ENCODE measurements around the gene ALPI.
"Not testable (repeated sequence)": the region's sequence is repeated elsewhere in the genome, so short reads cannot be mapped to it uniquely, and the experiment has no call there.

ALPI gene

GRCh38 chr2:232420463-232421188 lies 35.3 kb upstream of the ALPI start:
- peak in 1 of 2 donors; percentile 27 for DNase-seq (ENCODE audit: low read depth in 2 of 2)

DNA sequence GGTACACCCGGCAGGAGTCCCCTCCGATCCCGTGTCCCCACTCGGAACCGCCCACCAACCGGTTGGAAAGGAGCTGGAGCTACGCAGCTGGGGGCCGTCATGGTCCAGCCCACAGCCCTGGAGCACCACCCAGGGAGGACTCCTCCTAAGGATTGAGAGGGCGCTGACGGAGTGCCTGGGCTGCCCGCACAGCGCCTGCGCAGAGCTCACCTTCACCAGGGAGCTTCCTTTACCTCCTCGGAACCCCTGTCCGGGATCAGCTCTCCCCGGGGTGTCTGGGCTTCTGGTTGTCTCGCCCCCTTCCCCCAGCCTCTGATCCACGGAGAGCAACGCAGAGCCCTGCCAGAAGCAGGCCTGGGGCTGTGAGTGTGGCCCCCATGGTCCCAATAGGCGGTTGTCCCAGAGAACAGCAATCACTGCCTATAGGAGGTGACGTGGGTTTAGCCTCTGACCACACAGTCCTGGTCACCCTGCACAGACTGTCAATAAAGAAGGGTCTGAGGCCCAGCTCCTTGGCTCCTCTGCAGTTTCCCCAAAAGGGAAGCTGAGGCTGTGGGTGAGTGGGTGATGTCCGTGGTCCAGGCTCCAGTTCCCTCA lies 34.7 kb upstream of the ALPI start:
- DNase-seq (ENCODE audit: low read depth in 2 of 2), result no peak

GRCh38 chr2:232422051-232422450 lies 33.9 kb upstream of the ALPI start:
- no peak for DNase-seq (ENCODE audit: low read depth in 2 of 2)

DNA sequence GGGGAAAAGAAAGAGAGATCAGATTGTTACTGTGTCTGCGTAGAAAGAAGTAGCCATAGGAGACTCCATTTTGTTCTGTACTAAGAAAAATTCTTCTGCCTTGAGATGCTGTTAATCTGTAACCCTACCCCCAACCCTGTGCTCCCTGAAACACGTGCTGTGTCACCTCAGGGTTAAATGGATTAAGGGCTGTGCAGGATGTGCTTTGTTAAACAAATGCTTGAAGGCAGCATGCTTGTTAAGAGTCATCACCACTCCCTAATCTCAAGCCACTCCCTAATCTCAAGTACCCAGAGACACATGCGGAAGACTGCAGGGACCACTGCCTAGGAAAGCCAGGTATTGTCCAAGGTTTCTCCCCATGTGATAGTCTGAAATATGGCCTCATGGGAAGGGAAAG lies 33.0 kb upstream of the ALPI start:
- DNase-seq (ENCODE audit: low read depth in 2 of 2), result not testable (repeated sequence)

DNA sequence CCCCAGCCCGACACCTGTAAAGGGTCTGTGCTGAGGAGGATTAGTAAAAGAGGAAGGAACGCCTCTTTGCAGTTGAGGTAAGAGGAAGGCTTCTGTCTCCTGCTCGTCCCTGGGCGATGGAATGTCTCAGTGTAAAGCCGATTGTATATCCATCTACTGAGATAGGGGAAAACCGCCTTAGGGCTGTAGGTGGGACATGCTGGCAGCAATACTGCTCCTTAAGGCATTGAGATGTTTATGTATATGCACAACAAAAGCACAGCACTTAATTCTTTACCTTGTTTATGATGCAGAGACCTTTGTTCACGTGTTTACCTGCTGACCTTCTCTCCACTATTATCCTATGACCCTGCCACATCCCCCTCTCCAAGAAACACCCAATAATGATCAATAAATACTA lies 32.5 kb upstream of the ALPI start:
- not testable (repeated sequence) for DNase-seq (ENCODE audit: low read depth in 2 of 2)

- DNase-seq (ENCODE audit: low read depth in 2 of 2), result no peak
These were observed 24.0 kb upstream of the ALPI start for GRCh38 chr2:232431705-232432590.

GRCh38 chr2:232432598-232433184 lies 23.3 kb upstream of the ALPI start:
- DNase-seq (ENCODE audit: low read depth in 2 of 2), result no peak

DNA sequence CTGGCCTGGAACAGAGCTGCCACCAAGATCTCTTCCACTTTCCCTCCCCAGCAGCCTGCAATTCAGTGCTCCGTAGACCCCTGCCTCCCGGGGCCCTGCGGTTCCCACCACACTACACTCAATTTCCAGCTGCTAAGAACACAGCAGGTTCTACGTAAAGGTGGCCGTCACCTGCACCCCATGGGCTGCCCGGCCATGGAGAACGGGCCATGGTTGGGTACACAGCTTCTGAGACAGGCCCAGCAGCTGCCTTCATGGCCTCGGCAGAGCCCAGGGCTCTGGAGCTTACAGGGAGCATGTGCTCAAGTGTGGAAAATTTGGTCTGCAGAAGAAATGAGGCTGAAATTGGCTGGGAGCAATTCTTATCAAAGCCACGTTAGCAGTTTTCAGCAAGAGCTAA lies 22.3 kb upstream of the ALPI start:
- not testable (repeated sequence) for DNase-seq (ENCODE audit: low read depth in 2 of 2)

- no peak for DNase-seq (ENCODE audit: low read depth in 2 of 2)
These were observed 21.9 kb upstream of the ALPI start for GRCh38 chr2:232434091-232434490.

DNA sequence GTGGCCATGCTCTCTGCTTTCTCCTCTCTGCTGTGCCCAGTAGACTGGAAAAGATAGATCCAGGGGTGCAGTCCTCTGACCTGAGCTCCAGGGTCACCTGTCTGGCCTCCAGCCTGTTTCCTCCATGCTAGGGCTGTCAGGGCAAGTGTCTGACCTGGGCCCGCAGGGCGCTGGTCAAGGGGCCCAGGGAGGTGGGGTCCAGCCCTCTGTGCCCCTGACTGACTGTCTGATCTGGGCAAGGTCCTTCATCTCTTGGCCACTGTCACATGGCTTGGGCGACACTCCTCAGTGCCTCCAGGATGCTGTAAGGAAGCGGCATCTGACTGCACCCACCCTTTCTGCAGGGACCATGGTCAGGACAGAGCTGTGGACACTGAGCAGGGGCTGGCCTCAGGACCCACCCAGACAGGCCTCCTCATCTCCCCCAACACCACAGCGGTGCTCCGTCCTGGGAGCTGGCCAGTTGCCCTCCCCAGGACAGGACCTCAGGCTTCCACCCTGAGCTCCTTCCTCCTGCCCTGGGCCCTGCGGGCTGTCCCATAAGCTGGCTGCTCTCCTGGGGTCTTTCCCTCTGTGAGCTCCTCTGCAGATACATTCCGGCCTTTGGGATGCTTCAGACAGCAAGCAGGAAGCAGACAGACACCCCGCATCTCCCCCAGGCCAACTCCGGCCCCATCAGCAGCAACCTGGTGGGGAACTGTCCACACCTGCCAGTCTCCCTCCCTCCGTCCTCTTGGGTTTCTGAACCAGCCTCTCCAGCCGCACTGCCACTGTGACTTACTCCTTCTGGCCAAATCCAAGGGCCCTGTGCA lies 21.2 kb upstream of the ALPI start:
- DNase-seq (ENCODE audit: low read depth in 2 of 2), result no peak

- DNase-seq (ENCODE audit: low read depth in 2 of 2), result no peak
These were observed 20.6 kb upstream of the ALPI start for GRCh38 chr2:232435375-232435648.

DNA sequence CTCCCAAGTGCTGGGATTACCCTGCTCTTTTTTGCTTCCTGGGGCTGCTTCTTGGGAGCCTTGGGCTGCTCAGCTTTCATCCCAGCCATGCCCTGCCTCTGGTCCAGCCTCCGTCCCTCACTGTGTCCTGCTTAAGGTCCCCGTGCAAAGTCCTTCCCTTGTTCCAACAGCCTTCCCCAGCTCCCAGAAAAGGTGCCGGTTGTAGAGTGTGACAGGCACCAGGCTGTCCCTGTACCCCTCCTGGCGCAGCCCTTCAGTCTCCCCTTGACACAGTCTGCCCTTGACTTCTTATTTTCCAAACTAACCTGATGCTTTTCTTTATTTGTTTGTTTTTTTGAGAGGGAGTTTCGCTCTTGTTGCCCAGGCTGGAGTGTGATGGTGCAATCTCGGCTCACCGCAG lies 20.1 kb upstream of the ALPI start:
- DNase-seq (ENCODE audit: low read depth in 2 of 2), result no peak

- no peak for DNase-seq (ENCODE audit: low read depth in 2 of 2)
These were observed 19.4 kb upstream of the ALPI start for GRCh38 chr2:232436381-232437194.

GRCh38 chr2:232437195-232437571 lies 18.8 kb upstream of the ALPI start:
- no peak for DNase-seq (ENCODE audit: low read depth in 2 of 2)

DNA sequence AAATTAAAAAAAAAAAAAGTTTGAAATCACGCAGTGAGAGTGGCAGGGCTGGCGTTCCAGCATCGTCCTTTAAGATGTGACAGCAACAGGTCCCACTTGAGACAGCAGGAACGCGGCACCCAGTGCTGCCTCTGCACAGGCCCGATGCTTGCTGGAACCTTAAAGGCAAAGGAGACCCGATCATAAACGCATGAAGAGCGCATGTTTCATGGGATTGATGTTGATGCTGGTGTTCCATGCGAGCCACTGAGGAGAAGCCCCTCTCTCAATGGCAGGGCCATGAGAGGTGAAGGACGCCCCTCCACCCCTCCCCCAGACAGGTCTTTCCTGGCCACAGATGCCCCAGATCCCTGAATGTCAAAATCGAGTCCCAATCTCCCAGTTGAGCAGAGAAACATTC lies 17.9 kb upstream of the ALPI start:
- no peak for DNase-seq (ENCODE audit: low read depth in 2 of 2)

DNA sequence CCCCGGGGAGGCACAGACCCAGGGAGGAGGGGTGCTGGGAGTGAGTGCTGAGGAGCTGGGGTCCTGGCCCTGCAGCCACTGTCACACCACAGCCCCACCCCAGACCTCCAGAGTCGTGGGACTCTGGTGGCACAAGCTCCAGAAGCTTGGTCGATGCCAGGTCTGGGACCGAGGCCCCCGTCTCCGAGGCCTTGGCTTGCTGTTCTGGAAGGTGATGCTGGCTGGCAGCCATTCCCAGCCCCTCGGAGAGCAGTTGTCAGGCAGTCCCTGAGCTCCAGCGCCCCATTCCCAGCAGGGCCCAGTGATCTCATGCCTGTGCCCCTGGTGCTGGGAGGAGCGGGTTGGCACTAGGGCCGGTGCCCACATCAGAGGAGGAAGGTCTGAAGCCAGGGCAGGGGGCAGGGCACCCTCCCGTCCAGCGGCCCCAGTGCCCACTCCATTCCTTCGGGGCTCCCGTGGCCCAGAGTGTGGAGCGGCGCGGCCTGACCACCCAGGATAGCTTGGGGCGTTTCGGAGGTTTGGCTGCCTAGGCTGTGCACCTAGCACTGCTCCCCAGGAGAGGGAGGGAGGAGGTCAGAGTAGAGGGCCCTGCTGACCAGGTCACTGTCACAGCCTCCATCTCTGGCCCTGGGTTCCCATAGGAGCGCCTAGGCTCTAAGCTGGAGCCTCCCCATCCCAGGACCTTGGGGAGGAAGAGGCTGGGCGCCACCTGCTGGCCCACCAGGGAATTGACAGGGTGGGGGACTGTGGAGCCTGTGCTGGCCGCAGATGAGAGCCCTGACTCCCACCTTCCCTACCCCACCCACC lies 16.8 kb upstream of the ALPI start:
- peak in 1 of 2 donors; percentile 38 for DNase-seq (ENCODE audit: low read depth in 2 of 2)

DNA sequence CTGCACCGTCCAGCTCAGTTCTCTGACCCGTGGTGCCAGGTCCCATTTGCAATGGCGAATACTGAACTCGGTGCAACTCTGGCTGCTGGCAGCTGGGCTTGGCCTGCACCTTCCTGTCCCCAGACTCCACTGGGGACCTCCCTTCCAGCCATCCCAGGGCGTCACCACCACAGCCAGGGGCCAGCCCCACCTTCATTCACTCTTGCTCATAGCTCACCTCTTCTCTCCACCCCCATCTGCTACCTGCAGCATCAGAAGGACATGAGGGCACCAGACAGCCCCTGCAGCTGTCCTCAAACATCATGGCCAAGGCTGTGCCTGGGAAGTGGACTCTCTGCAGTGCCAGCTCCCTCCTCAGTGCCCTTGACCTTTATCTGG lies 16.2 kb upstream of the ALPI start:
- no peak for DNase-seq (ENCODE audit: low read depth in 2 of 2)

GRCh38 chr2:232440220-232441018 lies 15.5 kb upstream of the ALPI start:
- DNase-seq (ENCODE audit: low read depth in 2 of 2), result peak; percentile 86 to 88

DNA sequence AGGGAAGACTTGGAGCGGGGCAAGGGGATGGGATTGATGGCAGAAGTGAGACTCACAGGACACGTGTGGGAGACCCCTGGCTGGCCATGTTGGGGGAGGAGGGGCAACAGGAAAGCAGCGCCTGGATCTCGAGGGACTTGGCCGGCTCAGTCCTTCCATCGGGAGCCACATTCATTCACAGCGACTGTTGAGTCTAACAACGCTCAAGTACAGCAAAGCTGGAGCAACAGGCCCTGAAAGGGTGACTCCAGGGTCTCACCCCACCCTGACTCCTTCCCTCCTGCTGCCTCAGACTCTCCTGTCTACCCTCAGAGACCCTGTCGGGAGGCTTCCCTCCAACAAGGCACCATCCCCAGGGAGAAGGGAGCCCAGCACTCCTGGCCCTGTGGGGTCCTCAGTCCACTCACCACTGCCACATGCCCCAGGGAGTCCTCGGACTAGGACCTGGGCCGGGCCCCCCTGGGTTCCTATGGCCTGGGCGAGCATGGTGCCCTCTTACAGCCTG lies 14.8 kb upstream of the ALPI start:
- no peak for DNase-seq (ENCODE audit: low read depth in 2 of 2)

Data from activated CD4-positive, alpha-beta T cell treated with anti-CD3 and anti-CD28 coated beads for 24 hours (primary cell).